Hepatocyte (in vitro differentiated cells): ENCODE data around the gene CCR3. TPM values are rescaled to one million over a fixed set of nuclear protein-coding genes. Genes with fewer than 3 reads are reported as not detected.
"Not testable (repeated sequence)": the region's sequence is repeated elsewhere in the genome, so short reads cannot be mapped to it uniquely, and the experiment has no call there.

Experiments used
- DNase-seq: peaks from one replicate; pipeline ENCODE4 v3.0.0-alpha.2; 2016; ENCODE audit warnings: low spot score
- H2AFZ ChIP-seq: fragments of 200-600 bp; sonication (generic); 2 replicates; pipeline ENCODE4 v1.6.0; 2016; ENCODE audit warnings: antibody characterized with exemption, mild to moderate bottlenecking
- H3K27ac ChIP-seq: fragments of 200-600 bp; sonication (generic); 2 replicates; pipeline ENCODE4 v1.5.1; 2016; ENCODE audit warnings: mild to moderate bottlenecking
- H3K27me3 ChIP-seq: fragments of 200-600 bp; sonication (generic); 2 replicates; pipeline ENCODE4 v1.6.1; 2016
- H3K36me3 ChIP-seq: fragments of 200-600 bp; sonication (generic); replicated peaks from 2 replicates; pipeline ENCODE4 v1.5.1; 2016; ENCODE audit warnings: low read depth; ENCODE audit not compliant: insufficient read depth
- H3K4me1 ChIP-seq: fragments of 200-600 bp; sonication (generic); 2 replicates; pipeline ENCODE4 v1.5.1; 2016; ENCODE audit warnings: mild to moderate bottlenecking, moderate library complexity; ENCODE audit not compliant: insufficient read depth
- H3K4me2 ChIP-seq: fragments of 200-600 bp; sonication (generic); 2 replicates; pipeline ENCODE4 v1.6.0; 2016
- H3K4me3 ChIP-seq: fragments of 200-600 bp; sonication (generic); 2 replicates; pipeline ENCODE4 v1.5.1; 2016; ENCODE audit warnings: mild to moderate bottlenecking
- H3K79me2 ChIP-seq: fragments of 200-600 bp; sonication (generic); 2 replicates; pipeline ENCODE4 v1.6.0; 2017; ENCODE audit warnings: mild to moderate bottlenecking
- H3K9me2 ChIP-seq: fragments of 200-600 bp; sonication (generic); replicated peaks from 2 replicates; pipeline ENCODE4 v1.6.0; 2017; ENCODE audit warnings: mild to moderate bottlenecking; ENCODE audit not compliant: insufficient read depth
- H3K9me3 ChIP-seq: fragments of 200-600 bp; sonication (generic); 2 replicates; pipeline ENCODE4 v1.5.1; 2016; ENCODE audit warnings: low read depth, mild to moderate bottlenecking
- H4K20me1 ChIP-seq: fragments of 200-600 bp; sonication (generic); 2 replicates; pipeline ENCODE4 v1.6.0; 2016; ENCODE audit warnings: mild to moderate bottlenecking; ENCODE audit not compliant: insufficient read depth, poor library complexity, severe bottlenecking
- CTCF ChIP-seq: fragments of 200-600 bp; sonication (generic); IDR thresholded peaks from 2 replicates; pipeline ENCODE4 v1.5.1; 2016; ENCODE audit warnings: antibody characterized with exemption, mild to moderate bottlenecking; ENCODE audit not compliant: poor library complexity
- EZH2 ChIP-seq: fragments of 200-600 bp; sonication (generic); IDR thresholded peaks from 2 replicates; pipeline ENCODE4 v1.6.1; 2016; ENCODE audit warnings: antibody characterized with exemption, mild to moderate bottlenecking, borderline replicate concordance
- EZH2phosphoT487 ChIP-seq: fragments of 200-600 bp; sonication (generic); IDR thresholded peaks from one replicate; pipeline ENCODE4 v1.6.1; 2018; ENCODE audit warnings: antibody characterized with exemption, mild to moderate bottlenecking, low read depth, moderate library complexity; ENCODE audit not compliant: unreplicated experiment, severe bottlenecking
- WGBS: methylation state at CpG from one replicate; pipeline ENCODE4 v1.1.6; 2016; ENCODE audit warnings: low lambda C conversion rate; ENCODE audit errors: missing lambda C conversion rate; 5-methylcytosine and 5-hydroxymethylcytosine counted together
- polyA plus RNA-seq: library from polyadenylated mRNA; unstranded; fragments of >200 nt; fragmentation: Nextera tagmentation; extraction: Ambion mirVana; gene quantifications from 2 replicates; pipeline ENCODE4 v1.2.1, GENCODE V29; 2016
- total RNA-seq: library from RNA; depleted of rRNA; stranded (reverse); fragments of >200 nt; gene quantifications from 2 replicates; pipeline ENCODE4 v1.2.3, GENCODE V29; 2014

Gene CCR3
- total and polyA plus RNA-seq, 2 experiments from 2014 or later, result 0.12 TPM; not detected in 1

GRCh38 chr3:46205286-46205960 lies 36.8 kb upstream of the CCR3 start:
- Histone ChIP-seq H3K4me1 (peaks cover 4% of the 10 kb centered on the region), H2AFZ (no peak overlapping the region), H3K27ac (no peak overlapping the region), H4K20me1 (no peaks in the 10 kb centered on the region), H3K4me3 (no peak overlapping the region), H3K9me3 (no peaks in the 10 kb centered on the region), H3K79me2 (no peaks in the 10 kb centered on the region), H3K9me2 (no peaks in the 10 kb centered on the region), H3K36me3 (no peaks in the 10 kb centered on the region), H3K4me2 (no peak overlapping the region), H3K27me3 (no peaks in the 10 kb centered on the region)
- no peak for TF ChIP-seq EZH2phosphoT487
- no peak for TF ChIP-seq EZH2
- no peak for TF ChIP-seq CTCF
- 67% methylated on average over 2 of the region's 2 CpGs for WGBS
- no peak for DNase-seq

- TF ChIP-seq EZH2, result no peak
- TF ChIP-seq EZH2phosphoT487, result no peak
- no peak for TF ChIP-seq CTCF
- no peaks in the 10 kb centered on the region for H3K79me2 ChIP-seq
- H3K4me1 ChIP-seq, result peaks cover 4% of the 10 kb centered on the region
- H3K9me3 ChIP-seq, result no peaks in the 10 kb centered on the region
- WGBS, result 89% methylated on average over 6 of the region's 6 CpGs
- DNase-seq, result no peak
- no peak overlapping the region for H2AFZ ChIP-seq
- no peak overlapping the region for H3K27ac ChIP-seq
- no peak overlapping the region for H3K4me3 ChIP-seq
- H3K27me3 ChIP-seq, result no peaks in the 10 kb centered on the region
- H4K20me1 ChIP-seq, result no peaks in the 10 kb centered on the region
- H3K4me2 ChIP-seq, result no peak overlapping the region
- no peaks in the 10 kb centered on the region for H3K9me2 ChIP-seq
- no peaks in the 10 kb centered on the region for H3K36me3 ChIP-seq
These were observed 35.8 kb upstream of the CCR3 start for GRCh38 chr3:46206282-46207015.

GRCh38 chr3:46207514-46207913 lies 34.7 kb upstream of the CCR3 start:
- H3K4me1 ChIP-seq, H3K36me3 ChIP-seq, H4K20me1 ChIP-seq, H3K9me3 ChIP-seq, DNase-seq, H3K79me2 ChIP-seq, H2AFZ ChIP-seq, H3K4me3 ChIP-seq, H3K27me3 ChIP-seq, H3K9me2 ChIP-seq: not testable (repeated sequence)
- WGBS, result 96% methylated on average over 6 of the region's 6 CpGs
- H3K27ac ChIP-seq, result peak overlapping the region; percentile 78
- H3K4me2 ChIP-seq, result peak overlapping the region; percentile 44

GRCh38 chr3:46208167-46208704 lies 34.0 kb upstream of the CCR3 start, which contains the start of gene CCR1:
Gene CCR1, minus strand, starts transcription at chr3:46208313. Its CDS starts 4,000 bp downstream, at chr3:46204313.
- H2AFZ ChIP-seq, result peak within 1 kb of the TSS; percentile 56
- peak; percentile 63 for TF ChIP-seq CTCF
- TF ChIP-seq EZH2phosphoT487, result no peak
- no peak for TF ChIP-seq EZH2
- DNase-seq, result peak; percentile 65

More at GRCh38 chr3:46208167-46208704, 34.0 kb upstream of the CCR3 start, which contains the start of gene CCR1:
- Histone ChIP-seq H3K4me2 (peak within 1 kb of the TSS; percentile 44), H3K27ac (peak within 1 kb of the TSS; percentile 78), H3K9me2 (no peaks in the 10 kb centered on the region), H3K79me2 (no peaks in the 10 kb centered on the region), H4K20me1 (no peaks in the 10 kb centered on the region), H3K27me3 (no peaks in the 10 kb centered on the region), H3K4me1 (peaks cover 4% of the 10 kb centered on the region), H3K36me3 (no peaks in the 10 kb centered on the region), H3K9me3 (no peaks in the 10 kb centered on the region), H3K4me3 (no peak within 1 kb of the TSS)
- 25% methylated on average over 3 of the region's 3 CpGs for WGBS
